Stimulated activated CD8-positive, alpha-beta memory T cell treated with anti-CD3 and anti-CD28 coated beads, Interleukin-4, amount 100 ng/mL, for 24 hours (primary cell): ENCODE results near the gene RAMAC.
"Not testable (repeated sequence)": the region's sequence is repeated elsewhere in the genome, so short reads cannot be mapped to it uniquely, and the experiment has no call there.

Source experiments
- DNase-seq: peaks from one replicate; pipeline ENCODE4 v3.0.0-alpha.2; 2020; ENCODE audit warnings: low read depth

Gene RAMAC

DNA sequence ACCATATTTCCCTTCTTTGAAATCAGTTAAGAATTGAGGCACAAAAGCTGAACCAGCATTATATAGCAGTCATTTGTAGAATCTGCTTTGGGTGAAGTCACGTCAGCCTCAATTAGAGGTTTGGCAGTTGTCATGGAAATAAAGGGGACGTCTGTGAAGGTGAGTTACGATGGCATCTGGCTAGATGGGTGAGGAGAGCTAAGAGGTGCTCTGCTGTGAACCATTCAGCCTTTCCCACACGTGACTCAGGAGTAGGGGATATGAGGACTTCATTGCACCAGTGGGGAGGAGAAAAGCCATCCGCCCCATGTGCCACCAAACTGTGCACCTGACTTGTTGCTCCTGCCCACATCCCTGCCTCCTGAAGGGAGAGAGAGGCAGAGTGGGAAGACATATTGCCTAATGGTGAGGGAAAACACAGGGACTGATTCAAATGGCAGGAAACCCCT, 28.2 kb downstream of the RAMAC start:
- no peak for DNase-seq

- DNase-seq, result no peak
Observed at GRCh38 chr15:83015361-83015760, 29.4 kb downstream of the RAMAC start.

DNA sequence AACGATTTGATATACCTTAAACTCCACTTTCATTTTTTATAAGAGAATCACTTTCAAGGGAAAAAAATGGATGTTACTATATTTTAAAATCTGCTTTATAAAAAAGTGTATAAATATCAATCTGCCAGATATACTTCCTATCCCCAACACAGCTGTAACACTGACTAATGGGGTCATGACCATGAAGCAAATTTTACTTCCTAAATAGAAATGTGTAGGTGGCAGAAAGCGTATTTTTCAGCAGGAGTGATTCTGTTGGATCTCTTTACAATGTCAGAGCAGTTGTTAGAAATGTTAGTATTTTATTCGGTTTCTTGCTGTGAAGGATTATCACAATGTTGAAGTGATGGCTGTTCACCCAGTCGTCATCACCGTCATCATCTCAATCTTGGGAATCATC, 30.9 kb downstream of the RAMAC start:
- no peak for DNase-seq

DNA sequence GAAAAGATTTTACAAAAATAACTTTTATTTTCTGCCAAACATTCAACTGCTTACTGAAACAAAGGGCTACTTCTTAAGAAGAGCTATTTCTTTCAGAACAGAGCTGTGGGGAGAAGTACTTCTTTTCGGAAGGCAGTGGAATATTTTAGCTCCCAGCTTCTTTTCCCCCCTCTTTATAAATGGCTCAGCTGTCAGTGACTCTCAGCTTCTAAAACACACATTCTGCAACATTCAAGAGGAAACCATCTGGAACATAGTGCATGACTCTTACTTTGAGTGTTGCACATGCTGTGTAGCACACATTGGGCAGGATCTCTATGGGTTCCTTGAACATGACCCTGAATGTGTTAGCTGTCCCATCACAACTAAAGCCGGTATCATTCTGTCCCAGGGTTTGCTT, 32.4 kb downstream of the RAMAC start:
- no peak for DNase-seq

DNA sequence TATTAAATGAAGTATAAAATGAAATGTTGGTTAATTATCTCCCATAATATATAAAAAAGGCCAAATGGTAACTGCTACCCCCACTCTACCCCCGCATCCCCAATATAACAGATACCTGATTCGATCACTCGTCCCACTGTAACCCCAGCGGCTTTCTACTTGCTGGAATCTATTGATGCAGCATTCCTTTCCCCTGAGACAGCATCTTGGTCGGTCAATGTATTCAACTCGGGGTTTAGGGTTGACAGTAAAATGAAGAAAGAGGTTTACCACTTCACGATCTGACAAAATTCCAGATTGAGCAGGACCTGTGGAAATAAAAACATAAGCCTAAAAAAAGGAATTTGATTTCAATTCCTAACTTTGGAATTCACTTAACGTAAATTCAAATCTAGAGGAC, 44.0 kb downstream of the RAMAC start:
- DNase-seq, result no peak

DNA sequence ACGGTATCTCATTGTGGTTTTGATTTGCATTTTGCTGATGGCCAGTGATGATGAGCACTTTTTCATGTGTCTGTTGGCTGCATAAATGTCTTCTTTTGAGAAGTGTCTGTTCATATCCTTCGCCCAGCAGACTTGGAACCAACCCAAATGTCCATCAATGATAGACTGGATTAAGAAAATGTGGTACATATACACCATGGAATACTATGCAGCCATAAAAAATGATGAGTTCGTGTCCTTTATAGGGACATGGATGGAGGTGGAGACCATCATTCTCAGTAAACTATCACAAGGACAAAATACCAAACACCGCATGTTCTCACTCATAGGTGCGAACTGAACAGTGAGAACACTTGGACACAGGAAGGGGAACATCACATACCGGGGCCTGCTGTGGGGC, 45.2 kb downstream of the RAMAC start:
- not testable (repeated sequence) for DNase-seq

DNA sequence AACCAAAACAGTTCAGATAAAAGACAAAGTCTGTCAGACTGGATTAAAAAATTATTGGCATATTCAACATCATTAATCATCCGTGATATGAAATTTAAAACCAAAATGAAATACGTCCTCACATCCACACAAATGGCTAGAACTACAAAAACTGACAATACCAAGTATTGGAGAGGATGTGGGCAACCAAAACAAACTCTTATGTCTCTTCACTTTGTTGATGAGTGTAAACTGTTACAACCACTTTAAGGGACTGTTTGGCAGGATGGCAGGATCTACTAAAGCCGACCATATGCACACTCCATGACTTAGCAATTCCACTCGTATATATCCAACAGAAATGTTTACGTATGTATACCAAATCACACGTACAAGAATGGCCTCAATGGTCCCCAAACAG, 50.2 kb downstream of the RAMAC start:
- no peak for DNase-seq

DNA sequence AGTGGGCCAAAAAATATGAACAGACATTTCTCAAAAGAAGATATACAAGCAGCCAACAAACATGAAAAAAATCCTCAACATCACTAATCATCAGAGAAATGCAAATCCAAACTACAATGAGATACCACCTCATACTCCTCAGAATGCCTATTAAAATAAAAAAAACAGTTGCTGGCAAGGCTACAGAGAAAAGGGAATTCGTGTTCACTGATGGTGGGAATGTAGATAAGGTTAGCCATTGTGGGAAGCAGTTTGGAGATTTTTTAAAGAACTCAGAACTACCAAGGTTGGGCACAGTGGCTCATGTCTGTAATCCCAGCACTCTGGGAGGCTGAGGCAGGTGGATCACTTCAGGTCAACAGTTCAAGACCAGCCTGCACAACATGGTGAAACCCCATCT, 53.2 kb downstream of the RAMAC start:
- DNase-seq, result no peak
